Activated CD4-positive, alpha-beta T cell treated with anti-CD3 and anti-CD28 coated beads, Interleukin-2, amount 50 U/mL, for 16 hours (primary cell): Measurements from ENCODE around the gene SACM1L.
"Not testable (repeated sequence)": the region's sequence is repeated elsewhere in the genome, so short reads cannot be mapped to it uniquely, and the experiment has no call there.

Experiments used
- DNase-seq: peaks from one replicate; pipeline ENCODE4 v3.0.0-alpha.2; 2020

Gene SACM1L

GRCh38 chr3:45746165-45746776, 57.1 kb downstream of the SACM1L start:
- DNase-seq = no peak

- no peak for DNase-seq
Measured at GRCh38 chr3:45746777-45747622, 57.8 kb downstream of the SACM1L start.

GRCh38 chr3:45748068-45748467, 58.9 kb downstream of the SACM1L start:
- DNase-seq = no peak

- not testable (repeated sequence) for DNase-seq
Measured at GRCh38 chr3:45749036-45749600, 59.9 kb downstream of the SACM1L start.

- no peak for DNase-seq
Measured at GRCh38 chr3:45749880-45750279, 60.7 kb downstream of the SACM1L start.

GRCh38 chr3:45751537-45752242, 62.5 kb downstream of the SACM1L start:
- DNase-seq = no peak

GRCh38 chr3:45753095-45753494, 63.9 kb downstream of the SACM1L start:
- DNase-seq = no peak

- no peak for DNase-seq
Measured at GRCh38 chr3:45754461-45754860, 65.3 kb downstream of the SACM1L start.

- DNase-seq = no peak
Measured at GRCh38 chr3:45756055-45756454, 66.9 kb downstream of the SACM1L start.

GRCh38 chr3:45757141-45757540, 67.9 kb downstream of the SACM1L start:
- not testable (repeated sequence) for DNase-seq

GRCh38 chr3:45758871-45759270, 69.7 kb downstream of the SACM1L start:
- DNase-seq = no peak

GRCh38 chr3:45759851-45760250, 70.7 kb downstream of the SACM1L start:
- DNase-seq = no peak

- DNase-seq = peak; percentile 44
Measured at GRCh38 chr3:45760878-45761711, 71.9 kb downstream of the SACM1L start.

GRCh38 chr3:45761831-45762230, 72.6 kb downstream of the SACM1L start:
- DNase-seq = no peak

- DNase-seq = no peak
Measured at GRCh38 chr3:45762647-45763302, 73.6 kb downstream of the SACM1L start.

- no peak for DNase-seq
Measured at GRCh38 chr3:45763303-45763675, 74.1 kb downstream of the SACM1L start.

- no peak for DNase-seq
Measured at GRCh38 chr3:45765266-45765851, 76.2 kb downstream of the SACM1L start.

GRCh38 chr3:45765958-45766357, 76.8 kb downstream of the SACM1L start:
- no peak for DNase-seq

GRCh38 chr3:45771166-45771775, 82.1 kb downstream of the SACM1L start:
- no peak for DNase-seq

GRCh38 chr3:45771831-45772230, 82.6 kb downstream of the SACM1L start:
- DNase-seq = no peak
